H1 (cell line): Measurements from ENCODE around the gene ARMC9.

Source experiments
- CREB1 ChIP-seq: IDR thresholded peaks from 2 replicates; pipeline ENCODE4 v1.6.1; 2012; ENCODE audit warnings: inconsistent platforms
- CTCF ChIP-seq, 3 experiments: IDR thresholded peaks; 1 replicate in 2 of 3; 2 replicates in 1 of 3; pipeline versions ENCODE4 v1.5.1 to v1.6.1; 2011; ENCODE audit warnings: low read length in 3 of 3, mild to moderate bottlenecking in 3 of 3, inconsistent platforms in 2 of 3, low read depth in 1 of 3, moderate library complexity in 1 of 3; ENCODE audit not compliant: insufficient read depth in 1 of 3; ENCODE audit errors: control extremely low read depth in 1 of 3
- EZH2 ChIP-seq: fragments of 200-600 bp; sonication (generic); IDR thresholded peaks from 2 replicates; pipeline ENCODE4 v1.7.1; 2012; ENCODE audit warnings: low read depth, mild to moderate bottlenecking, moderate library complexity, low read length, inconsistent platforms; ENCODE audit not compliant: severe bottlenecking
- GABPA ChIP-seq: IDR thresholded peaks from 2 replicates; pipeline ENCODE4 v1.6.1; 2011; ENCODE audit warnings: mild to moderate bottlenecking, low read length, moderate library complexity, borderline replicate concordance; ENCODE audit not compliant: insufficient read depth
- POLR2A ChIP-seq, 2 experiments: IDR thresholded peaks; 1 replicate in 1 of 2; 2 replicates in 1 of 2; pipeline ENCODE4 v1.6.1; 2011; ENCODE audit warnings: low read depth in 2 of 2, low read length in 2 of 2, mild to moderate bottlenecking in 2 of 2; ENCODE audit errors: control extremely low read depth in 1 of 2
- POLR2AphosphoS5 ChIP-seq: IDR thresholded peaks from 2 replicates; pipeline ENCODE4 v1.6.1; 2011; ENCODE audit warnings: low read depth, low read length
- SIN3A ChIP-seq, 2 experiments: IDR thresholded peaks in 1 of 2; conservative IDR thresholded peaks in 1 of 2; 2 replicates each; pipeline ENCODE4 v1.6.1; 2011 to 2012; ENCODE audit warnings: low read length in 2 of 2, improper control_type of control experiment in 1 of 2, low read depth in 1 of 2, mild to moderate bottlenecking in 1 of 2
- ZNF274 ChIP-seq: IDR thresholded peaks from 2 replicates; pipeline ENCODE4 v1.7.0; 2012; ENCODE audit warnings: low read length, borderline replicate concordance; ENCODE audit errors: extremely low read depth

DNA sequence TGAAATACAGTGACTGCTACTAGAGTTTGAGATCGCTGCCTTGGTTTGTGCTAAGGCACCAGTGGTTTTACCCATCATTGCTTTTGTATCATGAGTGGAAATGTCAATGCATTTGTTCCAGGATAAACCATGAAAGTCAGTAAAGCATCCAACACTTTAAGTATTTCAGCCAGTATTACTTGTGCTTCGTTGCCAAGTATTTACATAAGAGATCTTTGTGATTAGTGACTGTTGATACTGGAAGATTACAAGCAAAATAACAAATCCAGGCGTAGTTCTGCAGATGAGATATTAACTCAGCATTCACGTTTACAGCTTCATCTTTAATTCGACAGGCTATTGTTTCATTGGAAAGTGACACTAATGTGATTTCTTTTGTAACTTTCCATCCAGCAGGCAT, 106.8 kb downstream of the ARMC9 start:
- TF ChIP-seq GABPA (no peak), POLR2A (IDR thresholded peaks at IDR 0.05; ENCODE audit: control extremely low read depth in 1 of 2, low read depth in 2 of 2, low read length in 2 of 2) (no peak), CTCF (IDR thresholded peaks at IDR 0.05; ENCODE audit: control extremely low read depth in 1 of 3, insufficient read depth in 1 of 3, low read depth in 1 of 3, low read length in 3 of 3) (no peak), EZH2 (no peak), ZNF274 (no peak), POLR2AphosphoS5 (no peak), CREB1 (no peak), SIN3A (conservative IDR thresholded peaks at IDR 0.05 in 1 of 2, IDR thresholded peaks at IDR 0.05 in 1 of 2; ENCODE audit: low read depth in 1 of 2, low read length in 2 of 2) (no peak)
